ENCODE data around the gene FAM234A.

DNA sequence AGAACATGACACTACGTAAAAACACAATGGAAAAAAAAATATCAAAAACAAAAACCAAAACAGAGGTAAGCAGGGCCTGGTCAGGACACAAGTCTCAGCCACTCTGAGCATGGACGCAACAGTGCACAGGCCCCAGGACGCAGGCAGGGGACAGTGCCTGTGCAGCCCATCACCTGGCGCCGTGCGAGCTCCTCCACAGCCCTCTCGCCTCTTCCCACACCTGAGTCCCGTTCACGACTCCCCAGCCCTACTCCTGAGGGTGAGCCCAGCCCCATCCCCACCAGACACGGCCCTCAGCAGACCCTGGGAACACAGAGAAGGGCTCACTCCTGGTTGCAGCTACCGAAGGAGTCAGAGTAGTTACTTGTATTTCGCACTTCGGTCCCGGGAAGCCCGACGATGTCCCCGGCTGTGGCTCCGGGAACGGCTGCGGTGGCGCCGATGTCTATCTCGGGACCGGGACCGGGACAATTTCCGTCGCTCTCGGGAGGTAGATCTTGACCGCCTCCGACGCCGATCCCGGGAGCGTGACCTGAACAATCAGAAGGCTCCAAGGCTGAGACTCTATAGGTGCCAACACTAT, 44.9 kb upstream of the FAM234A start:
- TF ChIP-seq POLR2AphosphoS5 (IDR thresholded peaks at IDR 0.05) (no peak), EP300 (IDR thresholded peaks at IDR 0.05) (no peak), POLR2A (IDR thresholded peaks at IDR 0.05) (no peak), CTCF (IDR thresholded peaks at IDR 0.05) (no peak)

Measured in stomach (tissue), 4 donors.